ENCODE data around the gene SPO11.
A peak's percentile ranks its signal among the peaks of the same experiment; 100 is the strongest.

The SPO11 gene

GRCh38 chr20:57391439-57392301 lies 62.1 kb downstream of the SPO11 start:
- peak overlapping the region; percentile 97 for H3K4me3 Mint-ChIP-seq
- CTCF ChIA-PET: interaction anchor here (0.7 to 1.9 kb wide), 8 partner anchors 10 to 107 kb away, joined by 3 to 8 read pairs (median 4); no protein-coding TSS in a partner anchor
- peak; percentile 45 for DNase-seq
- H3K9me3 Mint-ChIP-seq: no peaks in the 10 kb centered on the region
- no peaks in the 10 kb centered on the region for H3K27me3 Mint-ChIP-seq
- peaks cover 45% of the 10 kb centered on the region for H3K36me3 Mint-ChIP-seq
- H3K27ac Mint-ChIP-seq: peak overlapping the region; percentile 95
- peaks cover 58% of the 10 kb centered on the region for H3K4me1 Mint-ChIP-seq

- Mint-ChIP-seq H3K27ac (peak overlapping the region; percentile 95), H3K9me3 (no peaks in the 10 kb centered on the region), H3K27me3 (no peaks in the 10 kb centered on the region), H3K4me1 (peaks cover 68% of the 10 kb centered on the region), H3K4me3 (peak overlapping the region; percentile 97), H3K36me3 (peaks cover 55% of the 10 kb centered on the region)
- DNase-seq: peak; percentile 93
- CTCF ChIA-PET: interaction anchor here (0.7 to 1.9 kb wide), 6 partner anchors 9 to 106 kb away, joined by 3 to 4 read pairs (median 4); no protein-coding TSS in a partner anchor
Measured at GRCh38 chr20:57392512-57393271, 63.1 kb downstream of the SPO11 start.

Measured in activated naive CD4-positive, alpha-beta T cell treated with anti-CD3 and anti-CD28 coated beads, Interleukin-2, amount 10 ng/mL, durations not matched to agents 7 days and 5 days (primary cell).